GM04504 (cell line): ENCODE measurements around the gene BGN.

Experiments
- DNase-seq: peaks from one replicate; pipeline ENCODE4 v3.0.0-alpha.2; 2012; ENCODE audit warnings: low read depth

Gene BGN

DNA sequence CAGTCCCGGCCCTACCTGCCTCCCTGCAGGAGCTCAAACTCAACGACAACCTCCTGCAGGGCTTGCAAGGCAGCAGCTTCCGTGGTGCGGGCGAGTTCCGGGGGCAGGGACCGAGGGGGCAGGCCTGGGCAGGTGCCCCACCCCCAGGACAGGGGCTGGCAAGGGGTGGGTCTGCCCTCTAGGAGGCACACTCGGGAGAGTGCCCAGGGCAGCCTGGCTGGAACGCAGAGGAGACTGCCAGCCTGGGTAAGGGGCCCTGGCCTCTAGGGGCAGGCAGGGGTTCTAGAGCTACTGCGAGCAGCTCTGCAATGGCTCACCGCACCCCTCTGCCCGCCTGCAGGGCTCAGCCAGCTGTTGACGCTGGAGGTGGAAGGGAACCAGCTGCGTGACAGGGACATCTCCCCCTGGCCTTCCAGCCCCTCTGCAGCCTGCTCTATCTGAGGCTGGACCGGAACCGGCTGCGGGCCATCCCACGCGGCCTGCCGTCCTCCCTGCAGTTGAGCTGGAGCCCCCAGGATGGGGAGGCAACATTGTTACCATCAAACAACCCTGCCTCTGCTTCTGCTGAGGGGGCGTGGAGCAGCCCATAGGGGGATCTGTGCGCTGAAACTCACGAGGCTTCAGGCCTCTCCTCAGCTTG is 12.3 kb upstream of the BGN start:
- DNase-seq, result no peak

DNA sequence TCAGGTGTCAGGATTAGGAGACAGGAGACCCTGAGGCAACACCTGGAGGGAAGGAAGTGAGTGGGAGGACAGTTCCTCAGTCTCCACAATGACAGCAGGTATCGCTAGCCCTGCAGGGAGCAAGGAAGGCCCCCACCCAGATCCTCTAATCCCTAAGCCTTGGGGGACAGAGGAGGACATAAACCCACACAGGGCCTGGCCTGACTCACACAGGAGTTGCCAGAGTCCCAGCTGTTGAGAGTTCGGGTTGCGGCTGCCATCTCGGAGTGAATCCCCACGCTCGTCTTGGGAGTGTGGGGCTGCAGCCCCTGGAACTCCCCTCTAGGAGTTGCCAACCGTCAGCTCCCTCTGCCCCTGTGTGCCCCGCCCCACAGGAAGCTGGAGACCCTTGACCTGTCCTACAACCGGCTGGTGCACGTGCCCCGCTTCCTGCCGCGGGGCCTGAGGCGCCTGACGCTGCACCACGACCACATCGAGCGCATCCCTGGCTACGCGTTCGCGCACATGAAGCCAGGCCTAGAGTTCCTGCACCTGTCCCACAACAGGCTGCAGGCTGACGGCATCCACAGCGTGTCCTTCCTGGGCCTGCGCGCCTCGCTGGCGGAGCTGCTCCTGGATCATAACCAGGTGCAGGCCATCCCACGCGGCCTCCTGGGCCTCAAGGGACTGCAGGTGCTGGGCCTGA is 9.2 kb upstream of the BGN start:
- DNase-seq, result no peak

DNA sequence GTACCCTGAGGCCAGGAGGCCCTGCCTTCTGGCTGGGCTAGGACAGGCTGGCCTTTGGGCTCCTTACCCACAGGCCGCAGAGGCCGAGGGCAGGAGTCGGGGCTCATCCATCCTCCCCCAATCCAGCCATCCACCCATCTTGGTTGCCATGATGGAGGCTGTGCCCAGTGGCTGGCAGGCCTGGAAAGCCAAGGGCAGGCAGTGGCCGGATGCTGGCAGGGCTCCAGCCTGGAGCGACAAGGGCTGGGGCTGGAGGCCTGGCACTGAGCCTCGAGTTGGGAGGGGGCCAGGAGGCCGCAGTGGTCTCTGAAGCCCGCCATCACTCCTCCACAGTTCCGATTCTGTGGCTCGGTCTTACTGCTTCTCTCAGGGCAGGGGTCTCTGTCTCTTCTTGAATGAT is 8.6 kb upstream of the BGN start:
- DNase-seq, result no peak

DNA sequence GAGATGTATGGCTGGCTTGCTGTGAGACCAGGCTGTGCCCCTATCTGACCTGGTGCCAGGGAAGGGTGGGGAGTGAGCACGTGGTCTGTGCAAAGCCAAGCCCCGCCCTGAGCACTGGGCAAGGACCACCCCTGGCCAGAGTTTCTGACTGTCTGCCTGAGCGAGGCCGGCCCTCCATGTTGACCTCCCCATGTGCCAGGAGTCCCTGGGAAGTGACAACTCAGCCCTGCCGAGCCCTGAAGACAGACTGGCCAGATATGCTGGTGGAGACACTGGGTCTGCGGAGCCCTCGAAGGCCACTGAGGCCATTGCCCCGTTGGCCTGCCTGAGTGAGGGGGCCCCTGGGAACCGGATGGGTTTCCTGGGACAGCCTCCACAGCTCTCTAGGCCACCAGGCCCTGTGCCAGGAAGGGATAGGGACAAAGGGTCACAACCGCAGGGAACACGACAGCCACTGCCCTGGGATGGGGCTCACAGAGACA is 7.1 kb upstream of the BGN start:
- no peak for DNase-seq

DNA sequence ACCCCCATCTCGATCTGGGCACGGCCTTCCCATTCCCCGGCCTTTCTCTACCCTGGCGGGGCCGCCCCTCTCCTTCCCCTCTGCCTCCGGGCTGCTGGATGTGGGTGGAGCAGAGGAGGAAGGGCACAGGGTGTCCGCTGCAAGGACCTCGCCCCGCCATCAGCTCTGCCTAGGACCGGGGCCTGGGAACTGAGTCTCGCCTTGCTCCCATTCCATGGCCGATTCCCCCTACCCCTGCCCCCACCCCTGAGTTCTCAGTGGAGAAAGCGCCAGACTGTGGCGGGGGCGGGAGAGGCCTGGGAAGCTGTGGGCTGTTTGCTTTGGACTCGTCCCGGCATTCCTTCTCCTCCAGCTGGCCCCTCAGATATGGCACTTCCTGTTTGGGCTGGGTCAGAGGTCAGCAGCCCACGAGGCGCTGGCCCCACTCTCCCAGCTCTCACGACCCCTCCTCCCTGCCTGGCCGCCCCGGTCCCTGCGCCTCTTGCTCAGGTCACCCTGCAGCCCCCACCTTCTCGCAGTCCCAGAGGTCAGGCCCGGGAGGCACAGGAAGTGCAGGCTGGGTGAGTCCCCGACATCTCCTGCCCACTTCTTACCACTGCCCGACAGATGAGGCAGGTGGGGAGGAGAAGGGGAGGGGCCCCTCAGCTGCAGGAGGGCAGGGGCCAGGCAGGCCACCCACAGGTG is 6.4 kb upstream of the BGN start:
- DNase-seq, result no peak

DNA sequence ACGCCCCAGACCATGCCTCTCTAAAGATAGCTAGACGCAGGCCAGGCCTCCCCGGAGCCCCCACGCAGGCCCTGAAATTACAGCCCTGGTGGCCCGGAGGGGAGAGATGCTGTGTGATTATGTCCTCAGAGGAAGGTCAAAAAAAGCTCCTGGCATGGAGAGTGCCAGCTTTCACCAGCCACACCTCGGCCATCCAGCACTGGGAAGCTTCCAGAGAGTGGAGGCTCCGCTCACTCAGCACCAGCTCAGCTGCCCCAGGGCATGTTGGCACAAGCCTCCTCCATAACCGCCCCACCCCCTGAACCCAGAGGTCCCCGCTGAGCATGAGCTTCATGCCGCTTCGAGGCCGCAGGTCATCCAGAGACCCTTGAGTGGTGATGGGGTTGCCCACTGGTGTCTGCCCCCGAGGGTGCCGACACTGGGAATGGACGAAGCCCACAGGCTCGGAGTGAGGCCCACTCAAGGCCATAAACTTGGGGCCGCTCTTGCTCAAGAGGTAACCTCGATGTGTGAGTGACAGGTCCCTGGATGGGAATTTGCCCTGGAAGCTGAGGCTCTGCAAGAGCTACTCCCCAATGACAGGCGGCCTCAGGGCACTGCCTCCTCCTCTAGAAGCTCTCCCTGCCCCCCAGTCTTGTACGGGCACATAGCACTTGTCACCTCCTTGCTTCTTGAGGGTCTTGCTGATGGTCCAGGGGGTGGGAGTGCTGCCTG is 4.4 kb upstream of the BGN start:
- no peak for DNase-seq

DNA sequence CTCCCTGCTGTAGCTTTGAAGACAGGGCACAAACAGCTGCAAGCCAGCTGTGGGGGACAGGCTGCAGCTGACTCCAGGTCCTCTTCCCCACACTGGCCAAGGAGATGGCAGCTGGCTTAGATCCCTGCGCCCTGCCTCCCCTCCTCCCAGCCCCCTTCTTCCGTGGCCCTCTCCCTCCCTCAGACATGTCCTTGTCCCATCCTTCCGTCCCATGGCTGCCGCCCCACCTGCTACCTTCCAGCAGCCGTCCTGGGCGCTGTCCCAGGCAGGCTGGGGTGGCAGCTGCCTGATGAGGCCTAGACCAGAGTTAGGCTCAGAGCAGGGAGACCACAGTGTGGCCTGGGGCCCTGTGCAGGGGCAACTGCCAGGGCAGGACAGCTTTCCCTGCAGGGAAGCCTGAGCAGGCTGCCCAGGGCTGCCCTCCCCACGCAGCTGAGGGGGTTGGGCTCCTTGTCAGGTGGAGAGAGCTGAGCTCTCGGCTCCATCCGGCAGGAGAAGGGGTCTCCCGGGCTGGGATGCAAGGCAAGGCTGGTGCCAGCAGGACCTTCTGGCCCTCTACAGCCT is 3.3 kb upstream of the BGN start:
- DNase-seq, result no peak

GRCh38 chrX:153491918-153492317 is 2.9 kb upstream of the BGN start:
- no peak for DNase-seq

GRCh38 chrX:153492543-153492942 is 2.2 kb upstream of the BGN start:
- no peak for DNase-seq

DNA sequence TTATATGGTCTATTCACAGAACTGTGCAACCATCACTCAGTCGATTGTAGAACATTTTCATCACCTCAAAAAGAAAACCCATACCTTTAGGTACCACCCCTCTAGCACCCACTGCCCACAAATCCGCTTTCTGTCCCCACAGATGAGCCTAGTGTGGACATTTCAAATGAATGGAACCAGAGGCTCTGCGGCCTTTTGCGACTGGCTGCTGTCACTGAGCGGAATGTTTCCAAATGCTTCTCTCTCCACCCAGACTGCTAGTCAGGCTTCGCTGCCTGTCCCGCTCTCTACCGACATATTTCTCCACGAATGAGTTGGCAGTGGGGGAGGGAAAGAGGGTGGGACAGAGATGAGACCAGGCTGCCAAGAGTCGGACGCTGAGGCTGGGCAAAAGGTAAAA is 1.7 kb upstream of the BGN start:
- no peak for DNase-seq

DNA sequence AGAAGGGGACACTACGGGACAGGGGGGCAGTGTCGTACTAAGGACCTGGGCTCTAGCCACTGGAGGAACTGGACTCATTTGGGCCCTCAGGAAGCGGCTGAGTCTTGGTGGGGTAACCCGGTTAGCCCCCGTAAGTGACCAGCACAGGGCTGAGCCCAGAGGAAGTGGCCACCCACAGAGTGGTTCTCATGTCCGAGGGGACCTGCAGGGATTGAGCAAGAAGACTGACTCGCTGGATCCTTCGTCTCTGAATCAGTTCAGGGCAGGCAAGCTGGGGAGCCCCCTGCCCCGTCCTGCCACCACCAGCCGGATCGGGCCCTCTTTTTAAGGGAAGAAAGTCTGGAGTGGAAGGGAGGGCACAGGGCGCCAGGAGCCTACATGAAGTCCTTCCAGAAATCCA is 719 bp upstream of the BGN start:
- DNase-seq, result no peak

GRCh38 chrX:153495362-153495751 is 577 bp downstream of the BGN start:
- no peak for DNase-seq

- no peak for DNase-seq
Observed at GRCh38 chrX:153495903-153496589, 1.3 kb downstream of the BGN start.

GRCh38 chrX:153496590-153496959 is 1.8 kb downstream of the BGN start:
- DNase-seq, result no peak

DNA sequence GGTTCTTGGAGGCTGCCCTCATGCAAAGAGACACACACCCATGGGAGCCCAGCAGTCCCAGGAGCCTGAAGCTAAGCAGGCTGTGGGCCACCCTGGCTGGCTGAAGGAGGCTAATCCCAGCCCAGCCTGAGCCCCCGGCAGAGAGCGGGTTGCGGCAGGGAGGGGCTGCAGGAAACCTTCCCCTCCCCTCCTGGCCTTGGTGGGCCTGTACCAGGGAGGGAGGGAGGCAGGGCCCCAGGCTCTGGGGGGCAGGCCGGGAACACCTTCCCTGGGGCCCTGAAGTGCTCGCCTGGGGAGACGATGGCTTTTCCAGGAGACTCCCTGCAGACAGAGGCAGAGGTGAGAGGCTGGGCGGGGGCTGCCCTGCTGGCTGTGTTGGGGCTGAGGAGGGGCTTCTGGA is 3.7 kb downstream of the BGN start:
- no peak for DNase-seq

GRCh38 chrX:153499341-153499740 is 4.6 kb downstream of the BGN start:
- no peak for DNase-seq

DNA sequence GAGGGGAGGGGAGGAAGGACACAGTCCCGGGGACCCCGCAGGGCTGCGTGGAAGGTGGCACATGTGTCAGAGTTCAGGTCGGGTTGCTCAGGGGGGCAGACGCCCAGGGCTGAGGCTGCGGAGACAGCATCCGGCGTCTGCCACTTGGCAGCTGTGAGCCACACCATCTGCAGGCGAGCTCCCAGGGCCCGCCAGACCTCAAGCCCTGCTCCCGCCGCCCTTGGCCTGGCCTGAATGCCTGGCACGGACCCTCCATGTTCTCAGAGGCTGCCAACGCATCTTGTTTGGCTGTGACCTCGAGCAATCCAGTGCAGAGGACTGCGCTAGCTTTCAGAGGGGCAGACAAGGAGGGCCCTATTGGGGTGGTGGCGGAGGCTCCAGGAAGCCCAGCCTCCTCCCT is 5.1 kb downstream of the BGN start:
- DNase-seq, result no peak

GRCh38 chrX:153500676-153501280 is 6.0 kb downstream of the BGN start:
- DNase-seq, result no peak

DNA sequence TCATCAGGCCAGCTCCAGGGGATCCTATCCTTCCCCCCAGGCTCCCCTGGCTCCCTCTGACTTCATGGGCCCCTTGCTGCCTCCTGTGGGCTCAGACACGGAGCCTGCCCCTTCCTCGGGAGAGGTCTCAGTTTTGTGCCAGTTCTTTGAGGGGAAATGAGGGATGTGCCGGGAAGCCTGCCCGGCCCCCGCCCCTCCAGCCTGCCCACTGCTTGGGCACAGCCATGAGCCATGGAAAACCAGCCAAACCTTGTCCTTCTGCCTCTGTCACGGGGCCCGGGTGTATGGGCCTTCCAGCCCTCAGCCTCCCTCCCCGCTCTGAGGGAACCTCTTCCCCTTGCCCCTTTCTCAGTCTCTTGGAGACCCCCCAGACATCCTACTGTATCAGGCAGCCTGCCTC is 6.8 kb downstream of the BGN start:
- DNase-seq, result no peak

- no peak for DNase-seq
Observed at GRCh38 chrX:153502131-153502530, 7.4 kb downstream of the BGN start.

GRCh38 chrX:153502796-153503195 is 8.0 kb downstream of the BGN start:
- DNase-seq, result no peak
